Posterior cingulate gyrus (tissue), 11 donors: Measurements from ENCODE around the gene SLC1A5.
A peak's percentile ranks its signal among the peaks of the same experiment; 100 is the strongest.
"Not testable (repeated sequence)": the region's sequence is repeated elsewhere in the genome, so short reads cannot be mapped to it uniquely, and the experiment has no call there.

Experiments used
- DNase-seq, 10 donors: peaks; one replicate each; pipeline versions ENCODE4 v3.0.0 to v3.0.0-alpha.2; 2020 to 2021; ENCODE audit warnings: mixed read lengths in 3 of 10
- intact Hi-C: fragments of 100-400 bp; cut with DNase I; formaldehyde crosslinking; loops from one replicate; pipeline ENCODE4 v1.15.1; 2023

The SLC1A5 gene

GRCh38 chr19:46788262-46788967, at the start of gene SLC1A5:
TSS of gene SLC1A5 (minus strand) at chr19:46788594. CDS start at chr19:46787965, 629 bp downstream.
- intact Hi-C loops, result no loop called here
- DNase-seq, result peak; percentile 36 to 96 (median 74)

- intact Hi-C loops, result no loop called here
- no peak for DNase-seq
Observed at GRCh38 chr19:46838160-46838559, 49.8 kb upstream of the SLC1A5 start.

GRCh38 chr19:46834984-46835383, 46.6 kb upstream of the SLC1A5 start:
- intact Hi-C loops, result no loop called here
- DNase-seq, result no peak

GRCh38 chr19:46834121-46834520, 45.7 kb upstream of the SLC1A5 start:
- no peak for DNase-seq
- intact Hi-C loops, result no loop called here

GRCh38 chr19:46830864-46831263, 42.5 kb upstream of the SLC1A5 start:
- no peak for DNase-seq
- intact Hi-C loops, result no loop called here

- intact Hi-C loops, result no loop called here
Observed at GRCh38 chr19:46828484-46828883, 40.1 kb upstream of the SLC1A5 start.

GRCh38 chr19:46825731-46826055, 37.3 kb upstream of the SLC1A5 start:
- no peak for DNase-seq
- intact Hi-C loops, result no loop called here

More at GRCh38 chr19:46828484-46828883, 40.1 kb upstream of the SLC1A5 start:
- no peak for DNase-seq

- DNase-seq, result no peak
- intact Hi-C loops, result no loop called here
Observed at GRCh38 chr19:46824890-46825730, 36.7 kb upstream of the SLC1A5 start.

GRCh38 chr19:46823049-46823448, 34.7 kb upstream of the SLC1A5 start:
- intact Hi-C loops, result no loop called here
- DNase-seq, result no peak

GRCh38 chr19:46822410-46822787, 34.0 kb upstream of the SLC1A5 start:
- DNase-seq, intact Hi-C loops: not testable (repeated sequence)

GRCh38 chr19:46821512-46822409, 33.4 kb upstream of the SLC1A5 start:
- no peak for DNase-seq
- intact Hi-C loops, result no loop called here

GRCh38 chr19:46818812-46819211, 30.4 kb upstream of the SLC1A5 start:
- no peak for DNase-seq
- intact Hi-C loops, result no loop called here

- intact Hi-C loops, result no loop called here
- DNase-seq, result no peak
Observed at GRCh38 chr19:46815833-46816627, 27.6 kb upstream of the SLC1A5 start.

GRCh38 chr19:46813839-46814358, 25.5 kb upstream of the SLC1A5 start:
- DNase-seq, result peak in 1 of 10 donors; percentile 17
- intact Hi-C loops, result no loop called here

- DNase-seq, result no peak
Observed at GRCh38 chr19:46812977-46813838, 24.8 kb upstream of the SLC1A5 start.

GRCh38 chr19:46809534-46810272, 21.3 kb upstream of the SLC1A5 start:
- no peak for DNase-seq
- intact Hi-C loops, result no loop called here

More at GRCh38 chr19:46812977-46813838, 24.8 kb upstream of the SLC1A5 start:
- intact Hi-C loops, result no loop called here

GRCh38 chr19:46806656-46807055, 18.3 kb upstream of the SLC1A5 start:
- DNase-seq, result no peak
- intact Hi-C loops, result no loop called here

- intact Hi-C loops, DNase-seq: not testable (repeated sequence)
Observed at GRCh38 chr19:46804432-46804831, 16.0 kb upstream of the SLC1A5 start.
